WTC11 (cell line): ENCODE data around the gene RBP2. TPM values are rescaled to one million over a fixed set of nuclear protein-coding genes. Genes with fewer than 3 reads are reported as not detected.
A peak's percentile ranks its signal among the peaks of the same experiment; 100 is the strongest.

Experiments
- ATAC-seq: fragments of 200-7000 bp; cut with Tn5 transposase; 2 replicates; pipeline ENCODE4 v1.10.0; 2021; ENCODE audit warnings: mild to moderate bottlenecking, moderate library complexity
- CTCF ChIA-PET: fragments of 300-600 bp; sonication (Branson Sonifier 250); formaldehyde crosslinking; loops from one replicate; lab custom pipeline; 2021; ENCODE audit warnings: antibody characterized with exemption; lab: Charles Lee
- POLR2A ChIA-PET: fragments of 350-600 bp; sonication (Branson Sonifier 250); formaldehyde crosslinking; loops from one replicate; lab custom pipeline; 2021; ENCODE audit warnings: antibody characterized with exemption; lab: Charles Lee
- DNase-seq: peaks from one replicate; pipeline ENCODE4 v3.0.0; 2021; ENCODE audit warnings: low spot score
- H3K27ac Mint-ChIP-seq: 2 replicates; pipeline ENCODE4 v1.8.0; 2021; ENCODE audit warnings: mixed read lengths
- H3K27me3 Mint-ChIP-seq: 2 replicates; pipeline ENCODE4 v1.8.0; 2021; ENCODE audit warnings: low read depth, mild to moderate bottlenecking, moderate library complexity, mixed read lengths
- H3K36me3 Mint-ChIP-seq: 2 replicates; pipeline ENCODE4 v1.8.0; 2021; ENCODE audit warnings: mixed read lengths
- H3K4me1 Mint-ChIP-seq: 2 replicates; pipeline ENCODE4 v1.8.0; 2022; ENCODE audit warnings: mixed read lengths
- H3K4me3 Mint-ChIP-seq: 2 replicates; pipeline ENCODE4 v1.8.0; 2021; ENCODE audit warnings: mild to moderate bottlenecking, moderate library complexity, mixed read lengths
- H3K9me3 Mint-ChIP-seq: 2 replicates; pipeline ENCODE4 v1.8.0; 2021; ENCODE audit warnings: mixed read lengths
- ATF1 ChIP-seq: sonication (generic); formaldehyde crosslinking; IDR thresholded peaks from 2 replicates; pipeline ENCODE4 v1.8.1; 2023; ENCODE audit warnings: mild to moderate bottlenecking, moderate library complexity, missing genetic modification reagents
- ATF3 ChIP-seq: sonication (generic); formaldehyde crosslinking; conservative IDR thresholded peaks from 2 replicates; pipeline ENCODE4 v1.8.1; 2022; ENCODE audit warnings: mild to moderate bottlenecking, missing genetic modification reagents
- ERG ChIP-seq: fragments of 250-450 bp; sonication (Bioruptor Pico); IDR thresholded peaks from 2 replicates; pipeline ENCODE4 v1.8.0; 2021; ENCODE audit warnings: mild to moderate bottlenecking
- ETV6 ChIP-seq: sonication (generic); formaldehyde crosslinking; IDR thresholded peaks from 2 replicates; pipeline ENCODE4 v1.8.1; 2022; ENCODE audit warnings: mild to moderate bottlenecking, missing genetic modification reagents
- FOXK1 ChIP-seq: sonication (generic); formaldehyde crosslinking; IDR thresholded peaks from 2 replicates; pipeline ENCODE4 v1.8.0; 2022; ENCODE audit warnings: mild to moderate bottlenecking, moderate library complexity, missing genetic modification reagents
- FOXP1 ChIP-seq: sonication (generic); formaldehyde crosslinking; IDR thresholded peaks from 2 replicates; pipeline ENCODE4 v1.8.0; 2022; ENCODE audit warnings: missing genetic modification reagents, mild to moderate bottlenecking, moderate library complexity, borderline replicate concordance
- GABPB1 ChIP-seq: sonication (generic); formaldehyde crosslinking; IDR thresholded peaks from 2 replicates; pipeline ENCODE4 v1.8.1; 2023; ENCODE audit warnings: mild to moderate bottlenecking, missing genetic modification reagents
- JAZF1 ChIP-seq: fragments of 250-450 bp; sonication (Bioruptor Pico); IDR thresholded peaks from 2 replicates; pipeline ENCODE4 v1.9.0; 2021; ENCODE audit warnings: moderate library complexity, mild to moderate bottlenecking, inconsistent platforms
- JUN ChIP-seq: sonication (generic); formaldehyde crosslinking; IDR thresholded peaks from 2 replicates; pipeline ENCODE4 v1.8.0; 2023; ENCODE audit warnings: mild to moderate bottlenecking, missing genetic modification reagents
- OVOL2 ChIP-seq: fragments of 250-450 bp; sonication (Bioruptor Pico); IDR thresholded peaks from 2 replicates; pipeline ENCODE4 v1.9.0; 2021; ENCODE audit warnings: mild to moderate bottlenecking, borderline replicate concordance
- PREB ChIP-seq: sonication (generic); formaldehyde crosslinking; IDR thresholded peaks from 2 replicates; pipeline ENCODE4 v1.8.1; 2022; ENCODE audit warnings: mild to moderate bottlenecking, missing genetic modification reagents, moderate library complexity, borderline replicate concordance
- RELA ChIP-seq: sonication (generic); formaldehyde crosslinking; IDR thresholded peaks from 2 replicates; pipeline ENCODE4 v1.8.1; 2022; ENCODE audit warnings: missing genetic modification reagents, mild to moderate bottlenecking, borderline replicate concordance
- USF2 ChIP-seq: sonication (generic); formaldehyde crosslinking; IDR thresholded peaks from 2 replicates; pipeline ENCODE4 v1.8.1; 2023; ENCODE audit warnings: mild to moderate bottlenecking, missing genetic modification reagents, moderate library complexity
- ZBTB43 ChIP-seq: sonication (generic); formaldehyde crosslinking; IDR thresholded peaks from 2 replicates; pipeline ENCODE4 v1.8.1; 2023; ENCODE audit warnings: mild to moderate bottlenecking, missing genetic modification reagents
- ZNF219 ChIP-seq: sonication (generic); formaldehyde crosslinking; IDR thresholded peaks from 2 replicates; pipeline ENCODE4 v1.8.0; 2023; ENCODE audit warnings: missing genetic modification reagents, mild to moderate bottlenecking, borderline replicate concordance
- ZNF232 ChIP-seq: sonication (generic); formaldehyde crosslinking; IDR thresholded peaks from 2 replicates; pipeline ENCODE4 v1.8.0; 2022; ENCODE audit warnings: mild to moderate bottlenecking, missing genetic modification reagents
- ZNF281 ChIP-seq: sonication (generic); formaldehyde crosslinking; IDR thresholded peaks from 2 replicates; pipeline ENCODE4 v1.8.0; 2023; ENCODE audit warnings: mild to moderate bottlenecking, missing genetic modification reagents
- ZNF317 ChIP-seq: sonication (generic); formaldehyde crosslinking; IDR thresholded peaks from 2 replicates; pipeline ENCODE4 v1.8.1; 2023; ENCODE audit warnings: low read depth, mild to moderate bottlenecking, moderate library complexity, missing genetic modification reagents, borderline replicate concordance
- ZNF425 ChIP-seq: fragments of 250-450 bp; sonication (Bioruptor Pico); conservative IDR thresholded peaks from 2 replicates; pipeline ENCODE4 v1.9.0; 2021; ENCODE audit warnings: mild to moderate bottlenecking
- total RNA-seq: library from RNA; stranded (reverse); gene quantifications from 3 replicates; pipeline ENCODE4 v1.2.3, GENCODE V29; 2021

RBP2 gene
- total RNA-seq, 1 experiment from 2014 or later: not detected

- TF ChIP-seq FOXP1 (CRISPR knock-in tag) (no peak), ZNF317 (CRISPR knock-in tag) (no peak), GABPB1 (CRISPR knock-in tag) (no peak)
Measured at GRCh38 chr3:139523166-139523565, 46.9 kb upstream of the RBP2 start (continued).

- Mint-ChIP-seq H3K36me3 (peaks cover 8% of the 10 kb centered on the region), H3K27me3 (peaks cover 24% of the 10 kb centered on the region), H3K27ac (no peak overlapping the region), H3K9me3 (no peaks in the 10 kb centered on the region), H3K4me1 (peaks cover 28% of the 10 kb centered on the region), H3K4me3 (no peak overlapping the region)
- no peak for TF ChIP-seq JUN (CRISPR knock-in tag)
- no peak for TF ChIP-seq OVOL2
- TF ChIP-seq ZNF281 (CRISPR knock-in tag): no peak
- TF ChIP-seq ZNF425 (CRISPR knock-in tag): no peak
- no peak for TF ChIP-seq JAZF1 (CRISPR knock-in tag)
- TF ChIP-seq FOXK1: no peak
- TF ChIP-seq USF2 (CRISPR knock-in tag): no peak
- TF ChIP-seq ETV6: no peak
- TF ChIP-seq ATF3 (CRISPR knock-in tag): no peak
- ChIA-PET CTCF (interaction anchor here (0.9 to 2.6 kb wide), 5 partner anchors 10 to 96 kb away, joined by 4 to 12 read pairs (median 7); no protein-coding TSS in a partner anchor), POLR2A (no interaction called here)
- ATAC-seq (peak; percentile 70), DNase-seq (no peak)
Measured at GRCh38 chr3:139522421-139522820, 46.1 kb upstream of the RBP2 start.

- Mint-ChIP-seq H3K36me3 (peaks cover 8% of the 10 kb centered on the region), H3K27ac (no peak overlapping the region), H3K4me1 (peaks cover 28% of the 10 kb centered on the region), H3K4me3 (no peak overlapping the region), H3K27me3 (peaks cover 24% of the 10 kb centered on the region), H3K9me3 (no peaks in the 10 kb centered on the region)
- ATAC-seq (no peak), DNase-seq (no peak)
- POLR2A ChIA-PET: no interaction called here
- CTCF ChIA-PET: interaction anchor here (0.9 to 2.6 kb wide), 5 partner anchors 11 to 96 kb away, joined by 4 to 12 read pairs (median 7); no protein-coding TSS in a partner anchor
- no peak for TF ChIP-seq PREB (CRISPR knock-in tag)
- TF ChIP-seq RELA: no peak
- TF ChIP-seq ERG (CRISPR knock-in tag): no peak
- no peak for TF ChIP-seq ATF1
- TF ChIP-seq ZBTB43 (CRISPR knock-in tag): no peak
- no peak for TF ChIP-seq ZNF232 (CRISPR knock-in tag)
- no peak for TF ChIP-seq ZNF281 (CRISPR knock-in tag)
- no peak for TF ChIP-seq ZNF219
Measured at GRCh38 chr3:139521816-139522215, 45.5 kb upstream of the RBP2 start.
